HAP-1 (cell line): ENCODE measurements around the gene ABI3BP.

Experiments
- DNase-seq, 2 experiments: peaks; one replicate each; pipeline ENCODE4 v3.0.0-alpha.2; 2016 to 2020; ENCODE audit warnings: low spot score in 2 of 2
- H3K27me3 ChIP-seq: fragments of 250-450 bp; sonication (Bioruptor Pico); 2 replicates; pipeline ENCODE4 v1.5.1; 2020; ENCODE audit warnings: low read depth, mild to moderate bottlenecking, moderate library complexity
- H3K36me3 ChIP-seq: fragments of 250-450 bp; sonication (Bioruptor Pico); replicated peaks from 2 replicates; pipeline ENCODE4 v1.5.1; 2020; ENCODE audit warnings: mild to moderate bottlenecking
- H3K4me1 ChIP-seq: fragments of 250-450 bp; sonication (Bioruptor Pico); 2 replicates; pipeline ENCODE4 v1.5.1; 2020; ENCODE audit warnings: mild to moderate bottlenecking
- H3K4me3 ChIP-seq: fragments of 250-450 bp; sonication (Bioruptor Pico); 2 replicates; pipeline ENCODE4 v1.5.1; 2020; ENCODE audit warnings: mild to moderate bottlenecking, moderate library complexity
- H3K9me3 ChIP-seq: fragments of 250-450 bp; sonication (Bioruptor Pico); 2 replicates; pipeline ENCODE4 v1.5.1; 2020; ENCODE audit warnings: mild to moderate bottlenecking, moderate library complexity
- in situ Hi-C: fragments of 300-500 bp; cut with MboI; formaldehyde crosslinking; loops from 3 replicates; pipeline ENCODE4 v1.14.3; 2020; ENCODE audit warnings: low sequenced_read_pairs, inconsistent platforms, mixed read lengths

The ABI3BP gene

GRCh38 chr3:100902572-100902971 is 90.6 kb downstream of the ABI3BP start:
- Histone ChIP-seq H3K4me1 (no peaks in the 10 kb centered on the region), H3K9me3 (no peaks in the 10 kb centered on the region), H3K27me3 (no peaks in the 10 kb centered on the region), H3K36me3 (no peaks in the 10 kb centered on the region), H3K4me3 (no peak overlapping the region)
- DNase-seq = no peak
- in situ Hi-C loops = no loop called here

- no peaks in the 10 kb centered on the region for H3K27me3 ChIP-seq
- H3K9me3 ChIP-seq = no peaks in the 10 kb centered on the region
- H3K36me3 ChIP-seq = no peaks in the 10 kb centered on the region
- in situ Hi-C loops = no loop called here
- H3K4me3 ChIP-seq = no peak overlapping the region
- no peaks in the 10 kb centered on the region for H3K4me1 ChIP-seq
- no peak for DNase-seq
Observed at GRCh38 chr3:100900671-100901335, 92.4 kb downstream of the ABI3BP start.

GRCh38 chr3:100899440-100900091 is 93.7 kb downstream of the ABI3BP start:
- Histone ChIP-seq H3K4me1 (no peaks in the 10 kb centered on the region), H3K4me3 (no peak overlapping the region), H3K36me3 (no peaks in the 10 kb centered on the region), H3K27me3 (no peaks in the 10 kb centered on the region), H3K9me3 (no peaks in the 10 kb centered on the region)
- no peak for DNase-seq
- in situ Hi-C loops = no loop called here

- Histone ChIP-seq H3K4me3 (no peak overlapping the region), H3K4me1 (no peaks in the 10 kb centered on the region), H3K9me3 (no peaks in the 10 kb centered on the region), H3K27me3 (no peaks in the 10 kb centered on the region), H3K36me3 (no peaks in the 10 kb centered on the region)
- no peak for DNase-seq
- in situ Hi-C loops = no loop called here
Observed at GRCh38 chr3:100898681-100899080, 94.5 kb downstream of the ABI3BP start.

GRCh38 chr3:100896994-100897393 is 96.2 kb downstream of the ABI3BP start:
- DNase-seq = no peak
- H3K27me3 ChIP-seq = no peaks in the 10 kb centered on the region
- in situ Hi-C loops = no loop called here
- H3K9me3 ChIP-seq = no peaks in the 10 kb centered on the region
- no peaks in the 10 kb centered on the region for H3K4me1 ChIP-seq
- H3K4me3 ChIP-seq = no peak overlapping the region
- H3K36me3 ChIP-seq = no peaks in the 10 kb centered on the region

GRCh38 chr3:100893590-100893989 is 99.6 kb downstream of the ABI3BP start:
- in situ Hi-C loops = no loop called here
- H3K9me3 ChIP-seq = no peaks in the 10 kb centered on the region

GRCh38 chr3:100893108-100893507 is 100.1 kb downstream of the ABI3BP start:
- Histone ChIP-seq H3K36me3 (no peaks in the 10 kb centered on the region), H3K27me3 (no peaks in the 10 kb centered on the region), H3K4me3 (no peak overlapping the region), H3K4me1 (no peaks in the 10 kb centered on the region), H3K9me3 (no peaks in the 10 kb centered on the region)
- in situ Hi-C loops = no loop called here
- no peak for DNase-seq

More at GRCh38 chr3:100893590-100893989, 99.6 kb downstream of the ABI3BP start:
- H3K4me1 ChIP-seq = no peaks in the 10 kb centered on the region
- no peak overlapping the region for H3K4me3 ChIP-seq
- H3K36me3 ChIP-seq = no peaks in the 10 kb centered on the region
- H3K27me3 ChIP-seq = no peaks in the 10 kb centered on the region
- peak in 1 of 2 experiments; percentile 15 for DNase-seq

- in situ Hi-C loops = no loop called here
Observed at GRCh38 chr3:100891827-100892226, 101.4 kb downstream of the ABI3BP start.

GRCh38 chr3:100891033-100891432 is 102.2 kb downstream of the ABI3BP start:
- no peaks in the 10 kb centered on the region for H3K27me3 ChIP-seq
- no peaks in the 10 kb centered on the region for H3K36me3 ChIP-seq
- in situ Hi-C loops = no loop called here
- DNase-seq = no peak
- H3K4me1 ChIP-seq = no peaks in the 10 kb centered on the region
- H3K9me3 ChIP-seq = no peaks in the 10 kb centered on the region
- no peak overlapping the region for H3K4me3 ChIP-seq

More at GRCh38 chr3:100891827-100892226, 101.4 kb downstream of the ABI3BP start:
- no peaks in the 10 kb centered on the region for H3K27me3 ChIP-seq
- DNase-seq = no peak
- H3K36me3 ChIP-seq = no peaks in the 10 kb centered on the region
- no peak overlapping the region for H3K4me3 ChIP-seq
- H3K9me3 ChIP-seq = no peaks in the 10 kb centered on the region
- no peaks in the 10 kb centered on the region for H3K4me1 ChIP-seq

- H3K4me1 ChIP-seq = no peaks in the 10 kb centered on the region
- H3K4me3 ChIP-seq = no peak overlapping the region
- peaks cover 3% of the 10 kb centered on the region; the same call in 1 of the 2 replicates for H3K27me3 ChIP-seq
- no peak for DNase-seq
- in situ Hi-C loops = no loop called here
- no peaks in the 10 kb centered on the region for H3K36me3 ChIP-seq
- H3K9me3 ChIP-seq = no peaks in the 10 kb centered on the region
Observed at GRCh38 chr3:100888881-100889280, 104.3 kb downstream of the ABI3BP start.

- H3K4me3 ChIP-seq = no peak overlapping the region
- no peaks in the 10 kb centered on the region for H3K36me3 ChIP-seq
- H3K27me3 ChIP-seq = peaks cover 3% of the 10 kb centered on the region; the same call in 1 of the 2 replicates
- no peaks in the 10 kb centered on the region for H3K4me1 ChIP-seq
- no peaks in the 10 kb centered on the region for H3K9me3 ChIP-seq
- DNase-seq = no peak
- in situ Hi-C loops = no loop called here
Observed at GRCh38 chr3:100882571-100882984, 110.6 kb downstream of the ABI3BP start.

- in situ Hi-C loops = no loop called here
- DNase-seq = no peak
- Histone ChIP-seq H3K4me3 (no peak overlapping the region), H3K4me1 (no peaks in the 10 kb centered on the region), H3K9me3 (no peaks in the 10 kb centered on the region), H3K36me3 (no peaks in the 10 kb centered on the region), H3K27me3 (peaks cover 3% of the 10 kb centered on the region; the same call in 1 of the 2 replicates)
Observed at GRCh38 chr3:100880845-100881244, 112.4 kb downstream of the ABI3BP start.

GRCh38 chr3:100880072-100880471 is 113.1 kb downstream of the ABI3BP start:
- no peaks in the 10 kb centered on the region for H3K36me3 ChIP-seq
- in situ Hi-C loops = no loop called here
- DNase-seq = no peak
- H3K4me3 ChIP-seq = no peak overlapping the region
- no peaks in the 10 kb centered on the region for H3K9me3 ChIP-seq
- H3K4me1 ChIP-seq = no peaks in the 10 kb centered on the region
- H3K27me3 ChIP-seq = no peaks in the 10 kb centered on the region; the same call in 1 of the 2 replicates

- in situ Hi-C loops = no loop called here
- H3K27me3 ChIP-seq = peaks cover 3% of the 10 kb centered on the region
- H3K9me3 ChIP-seq = no peaks in the 10 kb centered on the region
- H3K36me3 ChIP-seq = no peaks in the 10 kb centered on the region
- DNase-seq = no peak
- H3K4me1 ChIP-seq = no peaks in the 10 kb centered on the region
- no peak overlapping the region for H3K4me3 ChIP-seq
Observed at GRCh38 chr3:100879195-100879810, 113.9 kb downstream of the ABI3BP start.
